ENCODE results near the gene KRT80.
"Not testable (repeated sequence)": the region's sequence is repeated elsewhere in the genome, so short reads cannot be mapped to it uniquely, and the experiment has no call there.

Gene KRT80

DNA sequence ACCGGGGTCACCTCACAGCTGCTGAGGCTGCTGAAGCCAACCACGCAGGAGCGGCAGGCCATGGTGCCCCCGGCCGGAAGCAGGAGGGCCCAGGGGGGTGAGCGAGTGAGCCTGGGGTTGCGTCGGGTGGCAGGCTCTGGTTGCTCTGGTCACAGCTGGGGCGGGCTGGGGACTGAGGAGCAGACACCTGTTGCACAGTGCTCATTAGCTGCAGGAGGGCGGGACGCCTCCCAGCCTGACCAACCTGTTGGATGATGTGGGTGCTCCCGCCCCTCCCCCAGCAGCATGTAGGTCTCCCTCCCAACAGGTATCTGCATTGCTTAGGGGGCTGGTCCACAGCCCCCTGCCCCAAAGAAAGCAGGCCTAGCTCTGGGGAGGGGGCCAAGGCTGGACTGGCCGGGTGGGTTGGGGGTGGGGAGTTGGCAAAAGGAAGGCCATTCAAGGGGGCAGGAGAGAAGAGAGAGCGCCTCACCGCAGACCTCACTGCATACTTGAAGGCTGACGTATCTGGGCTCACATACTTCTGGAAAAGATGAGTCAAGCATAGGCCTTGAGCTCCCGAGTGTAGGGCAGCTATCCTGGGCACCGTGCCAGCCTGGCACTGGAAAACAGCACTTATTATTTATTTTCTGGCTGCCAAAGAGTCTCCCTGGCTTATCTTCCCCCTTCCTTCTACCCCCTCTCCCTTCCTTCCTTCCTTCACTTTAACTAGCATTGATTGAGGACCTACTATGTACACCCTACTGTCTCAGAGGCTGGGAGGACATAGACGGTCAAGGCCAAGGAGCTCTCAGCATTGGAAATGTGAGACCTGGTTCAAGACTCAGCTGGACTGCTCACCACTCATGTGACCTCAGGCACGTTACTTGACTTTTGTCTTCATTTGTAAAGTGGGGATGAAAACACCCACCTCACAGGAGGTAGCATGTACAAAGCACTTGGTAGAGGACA is at the start of gene KRT80:
Gene KRT80 (minus strand): TSS at position 174 of the 951 bp plus-strand sequence. CDS start 112 bp downstream, at position 62.
- DNase-seq: peak in 1 of 2 donors; percentile 47

DNA sequence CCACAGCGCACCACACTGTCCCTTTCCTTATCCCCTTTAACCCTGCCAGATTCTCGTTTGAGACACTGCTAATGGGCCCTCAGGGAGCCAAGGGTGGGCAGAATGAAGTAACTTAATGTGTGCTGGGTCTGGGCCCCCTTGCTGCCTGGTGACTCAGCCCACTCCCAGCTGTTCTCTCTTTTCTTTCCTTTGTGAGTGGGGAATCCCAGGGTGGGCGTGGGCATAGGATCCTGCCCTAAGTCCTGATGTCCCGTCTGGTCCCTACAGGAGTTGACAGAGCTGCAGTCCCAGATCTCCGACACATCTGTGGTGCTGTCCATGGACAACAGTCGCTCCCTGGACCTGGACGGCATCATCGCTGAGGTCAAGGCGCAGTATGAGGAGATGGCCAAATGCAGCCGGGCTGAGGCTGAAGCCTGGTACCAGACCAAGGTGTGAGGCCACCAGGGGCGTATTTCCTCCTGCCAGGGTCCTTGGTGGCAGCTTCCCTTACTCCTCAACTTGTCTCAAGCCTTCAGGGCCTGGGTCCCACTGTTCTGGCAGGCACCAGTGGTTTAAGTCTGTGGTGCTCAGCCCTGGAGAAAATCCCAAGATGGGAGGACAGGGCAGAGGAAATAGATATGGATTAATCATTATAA is 49.5 kb upstream of the KRT80 start:
- DNase-seq: no peak

DNA sequence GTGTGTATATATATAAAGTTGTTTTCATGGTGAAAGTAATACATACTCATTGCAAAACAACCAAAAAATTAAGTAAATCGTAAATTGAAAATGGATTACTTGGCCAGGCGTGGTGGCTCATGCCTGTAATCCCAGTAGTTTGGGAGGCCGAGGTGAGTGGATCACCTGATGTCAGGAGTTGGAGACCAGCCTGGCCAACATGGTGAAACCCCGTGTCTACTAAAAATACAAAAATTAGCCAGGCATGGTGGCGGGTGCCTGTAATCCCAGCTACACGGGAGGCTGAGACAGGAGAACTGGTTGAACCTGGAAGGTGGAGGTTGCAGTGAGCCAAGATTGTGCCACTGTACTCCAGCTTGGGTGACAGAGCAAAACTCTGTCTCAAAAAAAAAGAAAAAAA is 48.4 kb upstream of the KRT80 start:
- not testable (repeated sequence) for DNase-seq

DNA sequence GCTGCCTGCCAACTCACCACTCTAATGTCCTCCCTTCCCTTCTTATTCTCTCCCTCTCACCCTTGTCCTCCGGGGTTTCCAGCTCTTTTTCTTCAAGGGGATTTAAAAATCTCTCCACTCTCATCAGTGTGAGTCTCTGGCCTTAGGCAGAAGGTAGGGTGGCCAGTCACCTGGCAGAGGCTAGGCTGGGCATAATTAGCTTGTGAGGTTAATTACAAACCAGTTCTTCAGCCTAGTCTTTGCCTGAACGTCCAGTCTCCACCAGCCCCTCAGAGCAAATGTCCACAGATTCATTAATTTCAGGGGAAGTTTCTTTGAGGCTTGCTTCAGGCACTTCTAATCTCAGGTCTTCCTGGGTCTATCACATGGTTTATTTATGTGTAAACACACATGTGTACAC is 48.0 kb upstream of the KRT80 start:
- DNase-seq: no peak

DNA sequence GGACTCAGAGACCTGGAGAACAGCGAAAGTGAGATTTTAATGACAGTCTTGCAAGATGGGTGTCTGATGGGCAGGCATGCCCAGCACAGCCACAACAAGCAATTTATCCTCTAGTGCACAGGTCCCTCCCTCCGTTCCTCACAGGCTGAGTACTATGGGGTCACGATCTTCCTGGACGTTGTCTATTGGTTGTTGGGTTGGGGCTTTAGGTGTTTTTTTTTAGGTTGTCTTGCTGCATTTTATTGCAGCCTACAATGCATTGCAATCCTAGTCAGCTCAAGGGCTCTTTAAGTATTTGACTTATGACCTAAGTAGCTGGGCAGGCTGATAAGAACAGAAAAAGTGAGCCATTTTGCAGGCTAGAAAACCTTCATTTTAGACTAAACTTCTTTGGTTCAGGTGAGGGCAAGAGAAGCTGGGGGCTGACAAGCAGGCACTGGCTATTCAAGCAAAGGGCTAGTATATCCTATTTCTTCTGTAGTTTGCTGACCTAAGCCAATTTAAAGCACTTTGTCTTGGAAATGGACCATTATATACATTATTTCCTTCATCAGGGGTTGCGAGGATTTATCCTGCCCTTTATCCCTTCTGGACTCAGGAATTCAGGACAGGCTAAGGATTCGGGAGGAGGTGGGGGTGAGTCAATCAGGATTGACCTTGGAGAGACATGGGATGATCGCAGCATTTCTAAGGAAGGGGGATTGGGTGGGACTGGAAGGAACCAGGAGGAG is 47.3 kb upstream of the KRT80 start:
- DNase-seq: no peak

DNA sequence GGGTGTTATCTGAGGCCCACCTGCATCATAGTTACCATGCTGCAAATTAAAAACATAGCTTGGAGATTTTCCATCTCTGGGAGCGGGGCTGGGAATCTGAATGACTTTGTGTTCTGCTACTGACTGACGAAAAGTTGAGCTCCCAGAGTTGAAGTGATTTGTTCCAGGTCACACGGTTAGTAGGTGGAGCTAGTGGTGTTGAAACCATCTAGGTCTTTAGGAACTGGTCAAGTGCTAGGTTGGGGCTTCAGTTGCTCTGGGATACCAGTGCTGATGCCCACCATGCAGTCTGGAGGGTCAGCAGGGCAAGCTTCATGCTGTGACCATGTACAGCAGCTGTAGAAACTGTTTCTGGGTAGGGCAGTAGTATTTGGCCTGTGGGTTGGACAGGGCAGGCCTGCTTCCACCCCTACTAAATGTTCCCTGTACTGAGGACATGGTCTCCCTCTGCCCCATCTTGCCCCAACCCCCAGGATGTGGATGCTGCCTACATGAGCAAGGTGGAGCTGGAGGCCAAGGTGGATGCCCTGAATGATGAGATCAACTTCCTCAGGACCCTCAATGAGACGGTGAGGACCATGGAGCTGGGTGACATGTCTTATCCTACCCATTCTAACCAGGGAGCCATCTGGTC is 46.5 kb upstream of the KRT80 start:
- DNase-seq: no peak

DNA sequence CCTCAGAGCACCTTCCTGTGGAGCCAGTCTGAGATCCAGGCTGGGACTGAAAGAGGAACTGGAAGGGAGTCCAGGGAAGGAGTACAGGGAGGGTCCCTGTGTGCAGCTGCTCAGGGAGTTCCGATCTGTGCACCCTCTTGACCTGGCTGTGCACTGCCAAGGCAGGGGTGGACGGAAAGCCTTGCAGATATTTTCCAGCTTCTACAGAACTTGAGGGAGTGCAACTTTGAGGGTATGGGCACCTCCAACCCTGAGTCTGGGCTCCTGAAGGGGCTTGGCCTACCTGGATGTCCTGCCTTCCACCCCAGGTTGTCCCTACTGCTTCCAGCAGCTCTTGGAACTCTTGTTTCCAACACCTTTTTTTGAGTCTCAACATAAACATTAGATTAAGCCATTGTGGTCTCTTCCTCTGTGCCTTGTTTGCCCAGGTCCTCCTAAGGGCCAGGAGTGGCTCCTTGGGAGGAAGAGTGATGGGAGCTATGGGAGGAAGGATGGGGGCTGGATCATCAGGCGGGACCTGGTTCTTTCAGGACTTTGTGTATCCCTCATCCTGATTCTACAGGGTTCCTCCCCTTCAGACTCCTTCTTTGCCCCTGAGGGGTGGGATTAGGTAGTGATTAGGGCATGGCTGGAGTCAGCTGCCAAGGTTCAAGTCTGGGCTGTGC is 44.7 kb upstream of the KRT80 start:
- no peak for DNase-seq

DNA sequence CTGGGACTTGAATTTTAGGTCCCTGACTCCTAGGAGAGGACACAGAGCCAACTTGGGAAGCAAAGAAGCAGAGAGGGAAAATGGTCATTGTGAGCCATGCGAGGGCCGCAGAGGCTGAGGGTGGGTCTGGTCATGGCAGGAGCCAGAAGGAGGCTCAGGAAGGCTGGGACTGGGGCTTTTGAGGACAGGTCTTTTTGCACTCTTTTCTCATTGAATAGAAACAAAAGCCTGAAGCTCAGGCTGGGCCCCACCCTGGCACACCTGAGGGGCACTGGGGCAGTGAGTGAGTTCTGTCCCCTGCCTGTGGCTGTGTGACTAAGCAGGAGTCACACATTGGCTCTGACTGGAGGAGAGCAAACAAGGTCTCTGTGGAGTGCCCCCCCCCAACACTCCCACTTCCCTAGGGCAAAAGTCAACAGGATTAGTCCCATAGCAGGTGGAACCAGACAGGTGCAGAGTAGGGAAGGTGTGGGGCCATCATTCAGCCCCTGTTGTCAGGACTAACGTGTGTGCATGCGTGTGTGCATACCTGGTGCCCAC is 44.1 kb upstream of the KRT80 start:
- no peak for DNase-seq

DNA sequence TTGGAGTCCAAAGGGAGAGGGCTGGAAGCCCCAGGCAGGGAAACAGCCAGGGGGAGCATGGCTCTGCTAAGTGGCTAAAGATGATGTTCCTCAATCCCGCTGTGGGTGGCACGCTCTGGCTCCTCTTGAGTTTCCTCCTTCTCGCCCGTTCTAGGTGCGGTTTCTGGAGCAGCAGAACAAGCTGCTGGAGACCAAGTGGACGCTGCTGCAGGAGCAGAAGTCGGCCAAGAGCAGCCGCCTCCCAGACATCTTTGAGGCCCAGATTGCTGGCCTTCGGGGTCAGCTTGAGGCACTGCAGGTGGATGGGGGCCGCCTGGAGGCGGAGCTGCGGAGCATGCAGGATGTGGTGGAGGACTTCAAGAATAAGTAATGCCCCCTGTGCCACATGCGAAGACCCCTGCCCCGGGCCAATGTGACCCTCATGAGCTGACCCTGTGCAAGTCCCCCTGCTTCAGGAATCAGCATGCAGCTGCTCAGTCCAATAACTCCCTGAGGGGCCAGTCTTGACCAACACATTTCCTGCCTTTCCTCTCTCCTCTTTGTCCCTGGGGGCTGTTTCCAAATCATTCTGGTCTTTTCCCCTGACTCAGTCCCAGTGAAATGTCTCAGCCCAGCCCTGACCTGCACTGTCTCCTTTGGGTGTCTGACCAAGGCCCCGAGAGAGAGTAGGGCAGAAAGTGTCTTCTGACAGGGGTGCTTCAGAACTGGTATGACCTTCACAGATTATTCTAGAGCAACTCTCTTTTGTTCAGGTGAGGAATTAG is 43.4 kb upstream of the KRT80 start:
- no peak for DNase-seq

DNA sequence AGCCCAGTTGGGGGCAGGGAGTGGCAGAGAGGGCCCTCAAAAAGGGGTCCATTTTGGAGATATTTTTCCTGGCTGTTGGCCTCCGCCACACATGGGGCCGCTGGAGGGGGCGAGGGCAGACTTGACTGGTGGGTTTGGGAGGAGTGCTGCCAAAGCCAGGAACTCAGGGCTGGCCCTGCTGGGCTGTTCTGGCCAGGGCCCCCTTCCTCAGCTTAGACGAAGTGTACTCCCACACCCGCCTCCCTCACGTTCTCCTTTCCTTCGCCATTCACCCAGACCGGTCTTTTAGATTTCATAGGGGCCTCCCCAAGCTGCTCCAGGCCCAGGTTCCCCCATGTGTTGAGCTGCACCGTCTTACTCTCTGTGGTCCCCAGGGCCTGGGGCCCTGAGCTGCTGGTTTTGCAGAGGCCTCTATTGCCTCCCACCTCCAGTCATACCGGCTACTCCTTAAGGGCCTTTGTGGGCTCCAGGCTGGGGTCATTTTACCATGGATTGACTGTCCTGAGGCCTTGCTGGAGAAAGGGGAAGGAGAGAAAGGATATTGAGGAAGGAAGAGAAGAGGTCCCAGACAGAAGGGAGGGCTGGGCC is 42.5 kb upstream of the KRT80 start:
- DNase-seq: no peak

DNA sequence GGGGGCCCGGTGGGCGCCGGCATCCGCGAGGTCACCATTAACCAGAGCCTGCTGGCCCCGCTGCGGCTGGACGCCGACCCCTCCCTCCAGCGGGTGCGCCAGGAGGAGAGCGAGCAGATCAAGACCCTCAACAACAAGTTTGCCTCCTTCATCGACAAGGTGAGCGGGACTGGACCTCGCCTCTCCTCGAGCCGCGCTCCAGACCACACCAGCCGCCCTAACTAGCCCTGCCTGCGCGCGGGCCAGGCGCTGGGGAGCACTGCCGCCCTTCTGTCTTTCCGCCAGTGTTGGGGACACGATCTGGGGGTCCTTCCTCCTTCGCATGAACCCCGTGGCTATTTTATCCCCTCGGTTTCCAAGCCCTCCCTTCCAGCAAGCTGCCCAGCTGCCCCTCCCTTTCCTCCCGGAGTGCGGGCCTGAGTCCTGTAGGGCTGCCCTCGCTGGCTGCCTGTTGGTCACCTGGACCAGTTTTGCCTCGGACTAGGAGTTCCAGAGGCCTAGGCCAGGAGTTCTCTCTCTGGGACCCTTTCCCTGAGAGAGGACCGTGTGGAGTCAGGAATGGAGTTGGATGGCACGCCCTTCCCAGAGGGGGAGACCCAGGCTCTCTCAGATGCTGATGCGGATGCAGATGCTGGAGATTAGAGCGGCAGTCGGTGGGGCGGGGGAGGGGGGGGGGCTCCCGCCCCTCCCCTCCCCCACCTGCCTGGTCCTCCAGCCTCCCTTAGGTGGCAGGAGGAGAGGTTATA is 41.8 kb upstream of the KRT80 start:
- no peak for DNase-seq

DNA sequence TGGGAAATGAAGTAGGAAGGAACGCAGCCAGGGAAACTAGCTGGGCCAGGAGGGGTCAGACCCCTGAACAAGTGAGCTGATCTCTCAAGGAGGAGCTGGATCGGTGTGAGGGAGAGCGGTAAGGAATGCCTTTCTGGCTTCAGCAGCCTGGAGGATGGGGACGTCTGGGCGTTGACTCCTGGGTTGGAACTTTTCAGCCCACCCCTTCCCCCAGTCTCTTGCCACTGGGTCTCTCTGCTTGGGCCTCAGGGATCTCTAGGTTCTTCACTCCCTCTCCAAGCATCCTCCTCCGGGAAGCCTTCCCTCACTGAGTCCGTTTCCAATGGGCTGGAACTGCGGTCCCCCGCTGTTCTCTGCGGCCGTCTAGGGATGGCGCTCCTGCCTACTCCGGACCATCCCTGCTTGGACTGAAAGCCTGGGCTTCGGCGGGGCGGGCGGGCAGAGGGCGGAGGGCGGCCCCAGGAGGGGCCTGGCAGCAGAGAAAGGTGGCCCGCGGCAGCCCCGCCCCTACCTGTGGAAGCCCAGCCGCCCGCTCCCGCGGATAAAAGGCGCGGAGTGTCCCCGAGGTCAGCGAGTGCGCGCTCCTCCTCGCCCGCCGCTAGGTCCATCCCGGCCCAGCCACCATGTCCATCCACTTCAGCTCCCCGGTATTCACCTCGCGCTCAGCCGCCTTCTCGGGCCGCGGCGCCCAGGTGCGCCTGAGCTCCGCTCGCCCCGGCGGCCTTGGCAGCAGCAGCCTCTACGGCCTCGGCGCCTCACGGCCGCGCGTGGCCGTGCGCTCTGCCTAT is 41.1 kb upstream of the KRT80 start, which contains the start of gene KRT7:
Gene KRT7 (plus strand): TSS at position 570 of the 788 bp plus-strand sequence. CDS start 54 bp downstream, at position 624.
- no peak for DNase-seq

DNA sequence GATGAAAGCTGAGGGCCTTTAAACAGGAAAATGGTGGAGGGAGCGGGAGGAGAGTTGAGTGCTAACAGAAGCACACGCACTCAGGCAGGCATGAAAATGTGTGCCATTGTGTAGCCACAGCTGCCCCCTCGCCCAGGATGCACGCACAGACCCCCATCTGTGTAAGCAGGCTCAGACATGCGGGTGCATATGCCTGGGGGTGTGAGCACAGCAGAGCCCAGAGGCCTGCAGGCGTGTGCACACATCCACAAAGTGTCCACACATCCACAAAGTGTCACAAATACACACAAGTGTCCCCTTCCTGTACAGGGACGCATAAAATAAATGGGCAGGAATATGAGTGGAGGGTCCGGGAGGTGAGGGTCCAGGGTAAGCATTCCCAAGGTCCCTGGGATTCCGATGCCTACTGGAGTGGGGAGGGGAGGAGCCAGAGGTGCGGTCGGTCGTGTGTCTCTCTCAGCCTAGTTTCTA is 40.4 kb upstream of the KRT80 start:
- DNase-seq: no peak

DNA sequence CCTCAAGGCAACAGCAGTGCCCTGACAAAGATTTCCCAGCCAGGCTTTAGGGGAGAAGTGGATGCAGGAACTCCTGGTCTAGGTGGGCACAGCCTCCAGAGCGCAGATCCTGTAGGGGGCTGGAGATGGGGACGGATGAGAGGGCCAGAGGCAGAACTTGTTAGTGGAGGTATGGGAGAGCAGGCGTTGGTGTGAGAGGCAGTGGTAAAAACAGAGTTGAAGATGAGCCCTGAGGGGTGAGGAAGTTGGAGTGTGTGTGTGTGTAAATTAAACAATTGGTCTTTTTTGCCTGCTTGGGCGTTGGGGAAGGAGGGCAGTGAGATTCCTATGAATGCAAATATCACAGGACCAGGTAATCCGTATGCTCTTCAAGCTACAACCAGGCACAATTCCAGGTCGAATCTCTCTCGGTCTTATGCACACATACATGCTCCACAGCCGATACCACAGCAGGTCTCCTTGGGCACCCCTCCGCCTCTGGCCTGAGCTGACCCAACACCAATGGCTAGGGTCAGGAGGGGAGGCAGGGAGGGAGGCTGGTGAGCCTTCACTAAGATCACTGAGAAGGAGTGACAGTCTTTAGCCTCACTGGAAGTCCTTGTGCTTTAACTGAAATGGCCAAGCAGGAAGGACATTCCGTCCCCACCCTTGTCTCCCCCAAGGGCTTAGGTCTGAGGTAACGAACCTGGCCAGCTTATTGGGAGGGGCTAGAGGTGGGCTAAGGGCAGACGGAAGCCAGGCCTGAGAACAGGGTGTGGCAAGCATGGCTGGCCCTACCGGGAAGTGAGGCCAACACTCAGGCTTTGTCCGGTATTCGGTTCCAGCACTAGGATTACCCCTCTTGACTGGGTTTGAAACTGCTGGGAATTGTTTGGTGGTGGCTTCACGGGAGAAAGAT is 39.7 kb upstream of the KRT80 start:
- no peak for DNase-seq

DNA sequence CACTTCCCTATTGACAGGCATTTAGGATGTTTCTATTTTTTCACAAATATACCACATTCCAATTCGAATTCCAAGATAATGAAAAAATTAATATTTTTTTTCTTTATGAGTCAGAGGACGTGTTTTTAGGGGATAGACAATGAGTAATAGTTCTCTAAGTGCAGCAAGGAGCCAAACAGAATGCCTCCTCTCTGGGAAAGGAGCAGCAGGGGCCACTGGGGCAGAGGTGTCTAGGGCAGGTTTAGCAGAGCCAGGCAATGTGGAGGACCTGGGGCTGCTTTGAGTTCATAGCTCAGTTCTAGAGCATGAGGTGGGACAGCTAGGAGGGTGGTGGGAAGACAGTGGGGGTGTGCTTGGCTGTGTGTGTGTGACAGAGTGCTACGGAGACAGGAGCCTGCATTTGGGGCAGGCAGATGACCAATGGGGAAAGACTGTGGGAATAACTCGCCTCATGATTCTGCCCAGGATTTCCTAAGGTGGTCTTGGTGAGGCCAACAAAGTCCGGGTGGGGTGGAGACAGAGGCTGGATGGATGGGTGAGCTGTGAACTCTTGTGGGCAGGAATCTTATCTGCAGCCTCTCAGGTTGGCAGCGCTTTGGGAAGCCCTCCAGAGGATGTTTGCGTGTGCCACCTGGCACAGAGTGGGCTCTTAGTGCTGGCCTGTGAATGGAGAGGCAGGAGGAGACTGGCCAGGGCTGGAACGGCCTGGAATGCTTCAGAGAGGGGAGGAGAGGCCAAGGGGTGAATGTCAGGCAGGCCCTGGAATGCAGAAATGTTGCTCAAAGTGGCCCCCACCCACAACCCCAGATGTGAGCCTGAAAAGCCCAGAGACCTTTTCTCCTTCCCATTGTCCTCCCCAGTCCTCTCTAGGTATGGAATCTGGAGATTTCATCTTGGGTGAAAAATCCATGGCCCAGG is 38.8 kb upstream of the KRT80 start:
- no peak for DNase-seq

DNA sequence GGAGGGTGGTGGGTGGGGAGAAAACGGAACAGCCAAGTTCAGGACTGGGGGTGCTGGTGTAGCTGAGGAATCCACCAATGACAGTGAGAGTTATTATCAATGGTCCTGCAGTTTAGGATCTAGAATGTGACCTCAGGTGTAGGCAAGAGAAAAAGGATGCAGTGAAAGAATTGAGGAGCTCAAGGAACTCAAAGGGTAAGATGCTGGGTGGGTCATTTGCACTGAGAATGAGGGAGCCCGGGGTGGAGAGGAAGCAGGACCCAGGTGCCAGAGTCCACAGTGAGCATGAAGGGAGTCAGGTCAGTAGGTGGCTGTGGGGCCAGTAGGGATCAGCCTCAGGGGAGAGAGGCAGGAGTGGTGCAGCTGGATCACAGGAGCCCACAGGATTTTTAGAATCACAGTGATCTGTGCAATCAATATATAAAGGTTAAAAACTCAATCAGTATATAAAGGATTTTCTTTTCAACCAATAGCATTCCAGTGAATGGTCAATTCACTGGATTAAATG is 38.1 kb upstream of the KRT80 start:
- no peak for DNase-seq

DNA sequence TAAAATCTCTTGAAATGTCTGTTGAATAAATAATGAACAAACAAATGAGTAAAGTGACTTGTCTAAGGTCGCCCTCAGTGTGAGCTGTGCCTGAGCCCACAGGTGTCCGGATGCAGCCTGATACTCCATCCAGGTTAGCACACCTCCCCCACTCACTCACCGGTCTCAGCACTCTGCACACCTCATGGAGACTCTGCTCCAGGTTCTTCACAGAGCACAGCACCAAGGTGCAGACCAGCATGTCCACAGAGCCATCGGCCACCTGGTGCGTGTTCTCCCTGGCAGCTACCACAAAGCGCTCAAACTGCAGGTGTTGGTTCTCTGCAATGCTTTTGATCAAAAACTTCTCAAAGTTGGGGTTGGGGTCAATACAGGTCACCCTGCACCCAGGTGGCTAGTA is 37.1 kb upstream of the KRT80 start:
- no peak for DNase-seq
